ENCODE results near the gene FKBP10.
"Not testable (repeated sequence)": the region's sequence is repeated elsewhere in the genome, so short reads cannot be mapped to it uniquely, and the experiment has no call there.

FKBP10 gene

GRCh38 chr17:41812381-41813151 is at the start of gene FKBP10:
FKBP10 (plus strand) TSS chr17:41813004; CDS start chr17:41813035, 31 bp downstream.
- ATAC-seq: no peak
- DNase-seq: peak; percentile 38

GRCh38 chr17:41763327-41763726 is 49.5 kb upstream of the FKBP10 start:
- DNase-seq: no peak

GRCh38 chr17:41766135-41766534 is 46.7 kb upstream of the FKBP10 start:
- DNase-seq (no peak), ATAC-seq (no peak)

More at GRCh38 chr17:41763327-41763726, 49.5 kb upstream of the FKBP10 start:
- no peak for ATAC-seq

GRCh38 chr17:41767324-41768042 is 45.3 kb upstream of the FKBP10 start:
- ATAC-seq: no peak

GRCh38 chr17:41768682-41769288 is 44.0 kb upstream of the FKBP10 start:
- DNase-seq (no peak), ATAC-seq (no peak)

More at GRCh38 chr17:41767324-41768042, 45.3 kb upstream of the FKBP10 start:
- DNase-seq: no peak

- ATAC-seq (no peak), DNase-seq (no peak)
Measured at GRCh38 chr17:41769346-41769862, 43.4 kb upstream of the FKBP10 start.

- ATAC-seq (no peak), DNase-seq (no peak)
Measured at GRCh38 chr17:41769985-41770384, 42.8 kb upstream of the FKBP10 start.

GRCh38 chr17:41771389-41772206 is 41.2 kb upstream of the FKBP10 start:
- no peak for DNase-seq
- ATAC-seq: no peak

GRCh38 chr17:41772218-41772585 is 40.6 kb upstream of the FKBP10 start:
- no peak for DNase-seq
- ATAC-seq: no peak

GRCh38 chr17:41772586-41773189 is 40.1 kb upstream of the FKBP10 start:
- ATAC-seq (no peak), DNase-seq (no peak)

- DNase-seq (no peak), ATAC-seq (no peak)
Measured at GRCh38 chr17:41773190-41773588, 39.6 kb upstream of the FKBP10 start.

- DNase-seq (no peak), ATAC-seq (no peak)
Measured at GRCh38 chr17:41773731-41774193, 39.0 kb upstream of the FKBP10 start.

GRCh38 chr17:41775394-41776226 is 37.2 kb upstream of the FKBP10 start:
- no peak for DNase-seq
- ATAC-seq: no peak

GRCh38 chr17:41776262-41776900 is 36.4 kb upstream of the FKBP10 start:
- ATAC-seq, DNase-seq: not testable (repeated sequence)

- DNase-seq (no peak), ATAC-seq (peak; percentile 21)
Measured at GRCh38 chr17:41777157-41777573, 35.6 kb upstream of the FKBP10 start.

- ATAC-seq (no peak), DNase-seq (no peak)
Measured at GRCh38 chr17:41777574-41778188, 35.1 kb upstream of the FKBP10 start.

GRCh38 chr17:41779954-41780353 is 32.9 kb upstream of the FKBP10 start:
- DNase-seq (no peak), ATAC-seq (no peak)

GRCh38 chr17:41781404-41782110 is 31.2 kb upstream of the FKBP10 start:
- ATAC-seq (no peak), DNase-seq (no peak)

GRCh38 chr17:41782142-41782541 is 30.7 kb upstream of the FKBP10 start:
- DNase-seq: no peak
- no peak for ATAC-seq

All from stimulated activated naive CD8-positive, alpha-beta T cell treated with anti-CD3 and anti-CD28 coated beads, Interleukin-15, Interleukin-2, amounts not matched to agents 100 U/mL and 50 U/mL, for 24 hours (primary cell).